Colon (tissue), 2 donors: ENCODE measurements around the gene THY1.
"Not testable (repeated sequence)": the region's sequence is repeated elsewhere in the genome, so short reads cannot be mapped to it uniquely, and the experiment has no call there.

Source experiments
- FAIRE-seq: peaks from 2 replicates; lab custom pipeline; 2012; peaks lifted over from hg19 to GRCh38; lab: Jason Lieb, UNC
- donor health status: control.
- donor health status: control.

The THY1 gene

DNA sequence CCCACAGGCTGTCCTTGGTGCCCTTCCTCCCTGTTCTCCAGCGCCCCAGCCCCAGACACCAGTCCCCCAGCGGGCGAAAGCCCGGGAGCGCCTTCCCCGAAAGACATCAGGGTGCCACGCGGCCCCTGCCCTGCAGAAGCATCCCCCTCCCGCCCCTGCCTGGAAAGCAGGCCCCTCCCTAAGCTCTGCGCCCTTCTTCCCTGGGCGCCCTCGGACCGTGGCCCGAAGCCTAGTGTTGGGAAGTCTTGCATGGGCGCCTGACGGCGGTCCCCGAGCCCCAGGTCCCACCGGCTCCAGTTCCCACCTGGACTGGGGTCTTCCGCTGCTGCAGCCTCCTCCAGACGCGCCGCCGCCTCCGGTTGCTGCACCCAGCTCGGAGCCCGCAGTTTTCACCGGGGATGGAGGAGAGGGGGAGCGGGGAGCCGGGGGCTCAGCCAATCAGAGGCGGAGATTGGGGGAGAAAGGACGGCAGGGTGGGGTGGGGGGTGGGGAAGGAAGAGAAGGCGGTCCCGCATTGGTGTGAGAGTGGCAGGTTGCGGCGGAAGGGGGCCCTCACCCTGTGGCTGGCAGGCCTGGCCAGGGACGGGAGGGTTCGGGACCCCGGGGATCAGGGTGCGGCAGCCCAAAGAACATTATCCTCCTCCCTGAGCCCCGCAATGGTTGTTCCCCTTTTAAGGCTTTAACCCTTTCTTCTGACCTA, at the start of gene THY1:
TSS of gene THY1 (minus strand) at position 364 of the 700 bp plus-strand sequence. CDS start 2,267 bp downstream, outside the sequence.
- FAIRE-seq: no peak

- FAIRE-seq: no peak
Observed at GRCh38 chr11:119472186-119472855, 49.3 kb upstream of the THY1 start.

GRCh38 chr11:119471329-119471728, 48.4 kb upstream of the THY1 start:
- FAIRE-seq: no peak

DNA sequence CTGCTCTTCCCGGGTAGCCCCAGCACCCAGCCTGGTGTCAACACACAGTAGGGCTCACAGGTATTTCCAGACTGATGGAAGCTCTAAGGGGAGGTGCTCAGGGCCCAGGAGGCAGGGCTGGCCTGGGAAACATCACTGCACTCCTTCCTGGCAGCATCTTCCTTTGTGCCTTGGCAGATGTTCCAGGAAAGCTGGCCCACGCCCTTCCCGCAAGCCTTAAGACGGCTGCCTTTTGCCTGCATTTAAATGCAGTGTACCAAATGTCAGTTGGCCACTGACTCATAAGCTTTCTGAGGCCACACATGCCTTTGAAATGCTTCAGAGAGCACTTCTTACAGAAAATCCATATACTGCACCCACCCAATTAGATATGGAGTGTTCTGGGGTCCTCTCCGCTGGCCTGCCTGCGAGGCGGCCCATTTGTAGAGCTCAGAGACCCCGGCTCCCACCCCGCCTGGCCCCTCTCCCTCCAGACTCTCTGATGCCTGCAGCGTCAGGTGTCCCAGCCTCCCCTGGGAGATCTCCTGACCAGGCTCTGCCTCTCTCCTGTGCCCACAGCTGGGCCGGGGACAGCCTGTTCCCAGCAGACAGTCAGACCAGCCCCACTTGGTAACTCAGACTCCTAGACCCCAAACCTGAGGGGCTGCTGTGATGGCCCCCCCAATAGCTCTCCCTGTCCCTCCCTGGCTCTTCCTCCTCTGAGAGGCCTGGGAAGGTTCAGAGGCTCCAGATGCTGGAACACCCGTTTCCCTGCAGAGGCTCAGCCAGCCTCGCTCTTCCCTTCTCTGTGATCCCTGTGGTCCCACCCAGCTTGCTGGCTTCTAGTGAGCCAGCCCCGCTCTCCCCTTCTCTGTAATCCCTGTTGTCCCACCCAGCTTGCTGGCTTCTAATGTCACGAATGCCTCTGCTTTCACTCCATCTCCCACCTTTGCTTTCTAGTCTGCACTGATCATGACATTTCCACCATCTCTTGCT, 47.6 kb upstream of the THY1 start:
- no peak for FAIRE-seq

GRCh38 chr11:119469506-119469905, 46.5 kb upstream of the THY1 start:
- no peak for FAIRE-seq

- no peak for FAIRE-seq
Observed at GRCh38 chr11:119468511-119468910, 45.5 kb upstream of the THY1 start.

DNA sequence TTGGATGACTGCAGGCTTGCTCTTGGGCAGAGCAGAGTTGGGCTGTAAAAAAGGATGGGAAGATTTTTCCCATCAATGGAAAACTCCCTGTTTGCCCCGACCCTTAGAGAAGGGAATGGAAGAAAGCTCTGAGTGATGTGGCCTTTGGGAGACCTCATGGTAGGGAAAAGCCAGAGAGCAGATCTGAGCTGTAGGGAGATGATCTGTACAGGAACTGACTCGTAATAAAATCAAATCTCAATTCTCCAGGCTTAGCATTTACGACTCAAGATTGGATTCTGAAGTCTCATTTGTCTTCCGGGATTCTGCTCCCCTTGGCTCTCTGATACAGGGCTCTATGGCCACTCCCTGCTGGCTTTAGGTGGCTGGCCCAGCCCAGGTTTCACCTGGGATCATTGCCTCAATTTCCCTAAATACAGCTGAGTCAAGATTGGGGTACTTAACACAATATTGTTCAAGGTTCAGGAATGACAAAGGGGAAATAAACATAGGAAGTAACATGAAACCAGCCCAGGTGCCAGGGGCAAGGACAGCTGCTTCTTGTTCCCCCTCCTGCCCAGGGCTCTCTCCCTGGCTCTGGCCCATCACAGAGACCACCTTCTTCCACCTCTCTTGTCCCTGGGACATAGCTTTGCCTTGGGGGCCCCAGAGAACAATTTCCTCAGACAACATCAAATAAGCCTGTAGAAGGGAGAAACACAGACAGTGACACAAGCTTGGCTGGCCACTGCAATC, 38.4 kb upstream of the THY1 start:
- FAIRE-seq: no peak

DNA sequence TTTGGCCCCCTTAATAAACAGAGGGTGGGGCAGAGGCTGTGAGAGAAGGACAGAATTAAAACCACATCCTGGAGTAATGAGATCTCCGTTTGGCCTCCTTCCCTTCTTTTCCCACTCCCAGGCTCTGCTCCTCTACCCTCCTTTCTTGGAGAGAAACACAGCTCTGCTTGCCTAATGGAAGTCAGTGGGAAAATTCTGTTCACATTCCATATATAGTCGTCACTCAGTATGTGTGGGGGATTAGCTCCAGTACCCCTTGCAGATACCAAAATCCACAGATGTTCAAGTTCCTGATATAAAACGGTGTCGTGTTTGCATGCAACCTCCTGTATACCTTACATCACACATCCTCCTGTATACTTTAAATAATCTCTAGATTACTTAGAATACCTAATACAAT, 37.6 kb upstream of the THY1 start:
- no peak for FAIRE-seq

GRCh38 chr11:119460097-119460496, 37.1 kb upstream of the THY1 start:
- FAIRE-seq: no peak

DNA sequence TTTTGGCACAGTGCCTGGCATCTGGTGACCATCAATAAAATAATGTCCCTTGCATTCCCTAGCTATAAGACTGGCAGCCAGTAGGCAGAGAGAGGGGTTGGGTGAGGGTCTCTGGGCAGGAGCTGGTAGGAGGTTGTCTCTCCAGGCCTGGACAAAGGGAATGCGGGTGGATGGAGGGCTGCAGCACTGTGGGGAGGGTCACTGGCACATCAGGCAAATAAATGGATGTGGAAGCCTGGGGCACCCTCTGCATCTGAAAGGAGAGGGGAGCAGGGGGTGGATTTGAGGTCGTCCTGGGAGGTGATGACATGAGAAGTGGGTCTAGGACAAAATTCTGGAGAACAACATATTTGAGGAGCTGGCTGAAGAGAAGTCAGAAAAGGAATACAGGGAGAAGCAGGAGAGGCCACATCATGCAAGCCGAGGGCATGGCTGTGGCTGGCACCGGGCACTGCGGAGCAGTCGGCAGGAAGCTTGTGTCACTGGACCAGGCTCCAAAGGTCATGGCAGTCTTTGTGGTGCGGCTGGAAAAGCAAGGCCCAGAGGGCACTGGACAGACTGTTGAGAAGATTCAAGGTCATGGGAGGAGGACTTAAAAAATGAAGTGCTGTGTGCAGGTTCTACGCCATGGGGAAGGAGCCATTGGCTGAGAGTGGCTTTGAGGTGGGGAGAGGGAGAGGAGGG, 36.5 kb upstream of the THY1 start:
- FAIRE-seq: no peak

GRCh38 chr11:119455708-119456107, 32.7 kb upstream of the THY1 start:
- not testable (repeated sequence) for FAIRE-seq

DNA sequence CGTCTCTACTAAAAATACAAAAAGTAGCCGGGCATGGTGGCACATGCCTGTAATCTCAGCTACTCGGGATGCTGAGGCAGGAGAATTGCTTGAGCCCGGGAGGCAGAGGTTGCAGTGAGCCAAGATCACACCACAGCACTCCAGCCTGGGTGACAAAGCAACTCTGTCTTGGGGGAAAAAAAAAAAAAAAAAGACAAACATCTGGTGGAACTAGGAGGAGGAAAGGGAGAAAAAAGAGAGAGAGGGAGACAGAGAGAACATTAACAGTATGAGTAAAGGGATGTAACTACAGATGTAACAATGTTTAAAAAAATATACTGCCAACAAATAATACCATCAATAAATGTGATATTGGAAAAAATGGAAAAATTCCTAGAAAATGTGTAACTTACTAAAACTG, 32.3 kb upstream of the THY1 start:
- not testable (repeated sequence) for FAIRE-seq

DNA sequence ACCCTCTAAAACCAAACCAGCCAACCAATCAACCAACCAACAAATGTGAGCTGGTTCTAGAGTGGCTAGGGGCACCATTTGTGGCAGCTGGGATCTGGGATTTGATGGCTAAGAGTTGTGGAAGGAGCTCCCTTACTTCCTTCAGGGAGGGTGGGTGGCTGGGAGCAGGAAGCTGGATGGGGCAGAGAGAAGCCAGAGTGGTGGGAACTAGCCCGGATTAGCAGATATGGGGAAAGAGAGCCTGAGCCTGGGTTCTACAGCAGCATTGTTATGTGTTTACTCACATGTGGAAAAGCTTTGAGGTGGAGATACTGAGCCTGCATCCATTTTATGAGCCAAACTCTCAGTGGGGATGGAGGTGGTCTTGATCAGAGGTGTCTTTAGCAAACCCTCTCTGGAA, 30.9 kb upstream of the THY1 start:
- FAIRE-seq: no peak

GRCh38 chr11:119450590-119451326, 27.8 kb upstream of the THY1 start:
- FAIRE-seq: no peak

DNA sequence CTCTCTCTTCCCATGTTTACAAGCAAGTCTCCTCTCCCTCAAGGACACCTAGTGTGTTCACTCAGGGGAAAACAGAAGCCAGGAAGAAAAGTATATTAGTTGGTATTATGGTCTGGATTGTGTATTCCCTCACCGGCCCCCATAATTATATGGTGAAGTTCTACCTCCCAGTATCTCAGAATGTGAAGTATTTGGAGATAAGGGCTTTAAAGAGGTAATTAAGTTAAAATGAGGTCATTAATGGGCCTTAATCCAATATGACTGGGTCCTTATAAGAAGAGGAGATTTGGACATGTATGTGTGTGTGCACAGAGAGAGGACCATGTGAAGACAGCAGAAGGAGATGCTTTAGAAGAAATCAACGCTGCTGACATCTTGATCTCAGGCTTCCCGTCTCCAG, 26.5 kb upstream of the THY1 start:
- FAIRE-seq: no peak

- no peak for FAIRE-seq
Observed at GRCh38 chr11:119448380-119448779, 25.4 kb upstream of the THY1 start.

DNA sequence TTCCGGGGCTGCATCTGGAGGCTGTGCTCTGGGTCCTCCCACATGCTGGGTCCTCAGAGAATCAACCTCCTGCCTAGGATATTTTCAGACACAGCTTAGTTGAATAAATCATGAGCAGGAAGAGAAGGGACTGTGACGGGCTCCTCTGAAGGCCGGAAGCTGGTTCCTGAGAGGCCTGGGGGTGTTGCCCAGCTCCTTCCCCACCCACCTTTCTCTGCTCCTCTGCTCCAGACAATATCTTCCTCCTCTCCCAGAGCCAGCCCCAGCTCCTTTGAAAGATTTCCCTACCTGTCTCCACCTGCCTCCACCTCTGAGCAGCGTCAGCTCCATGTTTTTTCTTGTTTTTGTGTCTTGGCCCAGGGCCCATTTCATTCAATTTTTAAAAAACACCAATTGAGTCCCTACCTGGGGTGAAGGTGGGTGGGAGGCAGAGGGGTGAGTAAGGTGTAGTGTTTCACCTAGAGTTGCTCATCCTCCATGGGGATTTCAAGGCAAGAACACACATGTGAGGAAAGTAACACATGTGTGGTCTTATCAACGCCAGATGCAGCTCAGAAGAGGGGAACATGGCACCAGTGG, 24.8 kb upstream of the THY1 start:
- no peak for FAIRE-seq

GRCh38 chr11:119446871-119447663, 24.1 kb upstream of the THY1 start:
- FAIRE-seq: no peak

DNA sequence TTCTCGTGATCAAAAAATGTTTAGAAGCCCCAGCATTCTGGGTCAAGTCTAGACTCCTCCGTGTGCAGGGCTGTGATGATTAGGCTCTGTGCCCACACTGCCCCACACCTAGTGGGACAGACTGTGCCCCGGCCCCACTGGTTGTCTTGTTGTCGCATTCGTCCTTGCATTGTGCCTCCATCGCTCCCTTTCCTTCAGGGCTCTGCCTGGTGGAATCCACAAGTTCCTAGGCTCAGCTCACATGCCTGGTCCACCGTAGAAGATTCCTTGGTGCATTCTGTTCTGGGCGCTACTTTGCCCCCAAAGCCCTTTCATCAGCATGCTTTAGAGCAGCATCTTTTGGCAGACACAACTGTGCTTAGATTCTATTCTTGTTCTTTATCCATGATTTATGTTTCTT, 23.5 kb upstream of the THY1 start:
- no peak for FAIRE-seq
